ENCODE data around the gene SAMSN1.
"Not testable (repeated sequence)": the region's sequence is repeated elsewhere in the genome, so short reads cannot be mapped to it uniquely, and the experiment has no call there.

SAMSN1 gene

GRCh38 chr21:14527696-14528652 lies 18.1 kb downstream of the SAMSN1 start:
- DNase-seq = no peak

DNA sequence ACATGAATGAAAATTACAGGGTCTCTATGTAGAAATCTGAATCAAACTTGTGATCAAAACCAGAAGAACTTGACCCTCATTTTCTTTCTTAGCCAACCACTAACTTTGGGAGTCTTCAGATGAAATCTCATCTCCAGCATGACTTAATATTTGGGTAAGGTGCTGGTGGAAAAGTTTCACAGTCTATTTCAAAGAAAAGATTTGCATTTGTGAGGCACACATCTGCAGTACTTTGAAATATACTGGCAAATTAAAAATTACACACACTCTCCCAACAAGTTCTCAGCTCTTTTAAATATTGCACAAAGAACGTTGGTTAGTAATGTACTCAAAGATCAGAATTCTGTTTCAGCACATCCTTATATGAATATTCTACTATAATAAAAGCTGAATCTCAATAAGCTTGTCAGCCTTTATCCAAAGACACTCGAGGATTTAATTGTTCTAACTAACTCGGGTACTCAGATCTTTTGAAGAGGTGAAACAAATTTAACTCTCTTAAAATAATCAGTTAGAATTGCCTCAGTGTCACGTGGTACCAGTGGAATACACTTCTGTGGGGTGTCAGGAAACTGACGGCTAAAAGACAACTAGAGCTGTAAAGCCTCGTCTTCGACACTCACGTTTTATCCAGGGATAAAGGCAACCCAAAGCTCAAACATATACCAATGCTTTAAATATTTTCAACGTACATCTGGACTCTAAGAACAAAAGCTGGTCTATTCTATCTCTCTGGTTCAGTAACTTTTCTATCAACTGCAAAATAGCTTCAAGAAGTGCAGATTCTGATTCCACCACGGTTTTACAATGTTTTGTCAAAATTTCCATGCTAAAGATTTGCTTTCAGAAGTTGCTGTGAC lies 19.0 kb downstream of the SAMSN1 start:
- no peak for DNase-seq

GRCh38 chr21:14526199-14526598 lies 19.9 kb downstream of the SAMSN1 start:
- no peak for DNase-seq

- DNase-seq = no peak
Observed at GRCh38 chr21:14523234-14523633, 22.9 kb downstream of the SAMSN1 start.

GRCh38 chr21:14522736-14523135 lies 23.4 kb downstream of the SAMSN1 start:
- DNase-seq = no peak

GRCh38 chr21:14520535-14520934 lies 25.6 kb downstream of the SAMSN1 start:
- DNase-seq = peak in 1 of 14 donors; percentile 18

DNA sequence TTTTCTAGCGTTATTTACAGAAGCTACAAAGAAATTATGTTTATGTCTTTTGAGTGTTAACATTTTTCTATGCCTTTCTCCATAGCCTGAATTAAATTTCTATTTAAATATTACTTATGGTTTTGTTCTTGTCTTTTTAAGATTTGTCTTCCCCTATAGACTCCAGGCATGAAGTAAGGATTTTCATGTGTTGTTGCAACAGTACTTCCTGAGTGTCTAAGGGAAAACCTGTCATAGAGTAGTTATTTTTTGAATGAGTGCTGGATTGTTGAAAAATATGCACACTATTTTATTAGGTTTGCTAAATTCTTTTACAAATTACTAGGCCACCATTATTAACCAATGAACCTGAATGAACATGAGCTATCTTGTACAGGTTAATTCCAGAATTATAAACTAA lies 27.1 kb downstream of the SAMSN1 start:
- no peak for DNase-seq

DNA sequence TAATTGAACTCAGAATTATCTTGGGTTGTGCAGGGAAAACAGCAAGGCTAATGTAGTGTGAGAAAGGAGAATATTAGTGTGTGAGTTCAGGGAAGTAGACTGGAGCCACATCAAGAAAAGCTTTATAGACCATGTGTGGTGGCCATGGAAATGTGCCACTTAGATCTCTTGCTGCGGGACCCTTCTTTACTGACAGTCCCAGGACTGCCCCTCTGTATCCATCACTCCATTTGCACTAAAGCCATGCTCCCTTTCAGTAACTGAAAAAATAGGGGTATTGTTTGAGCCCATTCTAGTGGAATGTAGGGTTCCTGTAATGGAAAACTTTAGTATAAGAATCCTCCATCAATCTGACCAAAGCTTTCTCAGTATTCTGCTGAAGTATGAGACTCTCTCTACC lies 32.3 kb downstream of the SAMSN1 start:
- DNase-seq = no peak

DNA sequence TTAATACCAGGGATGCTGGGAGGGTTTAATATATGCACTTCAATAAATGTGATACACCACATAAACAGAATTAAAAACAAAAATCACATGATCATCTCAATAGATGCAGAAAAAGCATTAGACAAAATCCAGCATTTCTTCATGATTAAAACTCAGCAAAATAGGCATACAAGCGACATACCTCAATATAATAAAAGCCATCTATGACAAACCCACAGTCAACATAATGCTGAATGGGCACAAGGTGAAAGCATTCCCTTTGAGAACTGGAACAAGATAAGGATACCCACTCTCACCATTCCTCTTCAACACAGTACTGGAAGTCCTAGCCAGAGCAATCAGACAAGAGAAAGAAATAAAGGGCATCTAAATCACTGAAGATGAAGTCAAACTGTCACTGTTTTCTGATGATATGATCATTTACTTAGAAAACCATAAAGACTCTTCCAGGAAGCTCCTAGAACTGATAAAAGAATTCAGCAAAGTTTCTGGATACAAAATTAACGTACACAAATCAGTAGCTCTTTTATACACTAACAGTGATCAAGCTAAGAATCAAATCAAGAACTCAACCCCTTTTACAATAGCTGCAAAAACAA lies 39.2 kb downstream of the SAMSN1 start:
- DNase-seq = not testable (repeated sequence)

GRCh38 chr21:14500873-14501272 lies 45.2 kb downstream of the SAMSN1 start:
- no peak for DNase-seq

GRCh38 chr21:14499316-14499715 lies 46.8 kb downstream of the SAMSN1 start:
- no peak for DNase-seq

DNA sequence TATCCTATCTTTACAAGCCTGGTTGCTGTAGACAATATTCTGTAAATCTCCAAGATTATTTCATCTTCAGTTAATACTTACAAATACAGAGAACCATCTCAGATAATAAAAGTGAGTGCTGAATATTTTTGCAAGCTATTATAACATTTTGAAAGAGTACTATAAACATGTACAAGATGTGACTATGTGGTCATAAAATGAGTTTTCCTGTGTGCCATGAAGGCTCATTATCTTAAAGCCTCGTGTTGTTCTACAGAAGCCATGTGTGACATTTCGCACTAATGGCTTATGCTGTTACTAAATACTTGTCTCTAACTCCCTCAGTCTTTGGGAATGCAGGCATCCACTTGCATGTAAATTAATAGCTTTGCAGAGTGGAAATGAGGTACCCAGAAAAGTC lies 48.3 kb downstream of the SAMSN1 start:
- no peak for DNase-seq

DNA sequence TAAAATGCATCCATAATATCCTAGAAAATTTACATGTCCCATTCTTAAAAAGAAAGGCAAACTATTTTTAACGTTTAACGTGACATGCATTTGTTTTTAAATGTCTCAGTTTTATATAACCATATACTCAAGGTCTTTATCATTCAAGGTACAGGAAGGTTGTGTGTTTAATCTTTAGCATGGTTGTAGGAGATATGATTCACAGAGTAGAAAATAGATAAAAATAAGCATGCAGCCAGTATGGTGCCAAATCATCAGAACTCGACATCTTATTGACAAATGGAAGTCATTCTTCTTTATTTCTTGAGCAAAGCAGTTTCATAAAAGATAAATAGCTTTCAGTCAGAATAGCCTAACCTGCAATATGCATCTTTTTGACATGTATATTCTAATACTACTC lies 51.0 kb downstream of the SAMSN1 start:
- DNase-seq = no peak

- DNase-seq = not testable (repeated sequence)
Observed at GRCh38 chr21:14494181-14494580, 51.9 kb downstream of the SAMSN1 start.

- no peak for DNase-seq
Observed at GRCh38 chr21:14493731-14494130, 52.4 kb downstream of the SAMSN1 start.

GRCh38 chr21:14492931-14493330 lies 53.2 kb downstream of the SAMSN1 start:
- no peak for DNase-seq

GRCh38 chr21:14491269-14491681 lies 54.8 kb downstream of the SAMSN1 start:
- DNase-seq = no peak

GRCh38 chr21:14488672-14489204 lies 57.4 kb downstream of the SAMSN1 start:
- no peak for DNase-seq

DNA sequence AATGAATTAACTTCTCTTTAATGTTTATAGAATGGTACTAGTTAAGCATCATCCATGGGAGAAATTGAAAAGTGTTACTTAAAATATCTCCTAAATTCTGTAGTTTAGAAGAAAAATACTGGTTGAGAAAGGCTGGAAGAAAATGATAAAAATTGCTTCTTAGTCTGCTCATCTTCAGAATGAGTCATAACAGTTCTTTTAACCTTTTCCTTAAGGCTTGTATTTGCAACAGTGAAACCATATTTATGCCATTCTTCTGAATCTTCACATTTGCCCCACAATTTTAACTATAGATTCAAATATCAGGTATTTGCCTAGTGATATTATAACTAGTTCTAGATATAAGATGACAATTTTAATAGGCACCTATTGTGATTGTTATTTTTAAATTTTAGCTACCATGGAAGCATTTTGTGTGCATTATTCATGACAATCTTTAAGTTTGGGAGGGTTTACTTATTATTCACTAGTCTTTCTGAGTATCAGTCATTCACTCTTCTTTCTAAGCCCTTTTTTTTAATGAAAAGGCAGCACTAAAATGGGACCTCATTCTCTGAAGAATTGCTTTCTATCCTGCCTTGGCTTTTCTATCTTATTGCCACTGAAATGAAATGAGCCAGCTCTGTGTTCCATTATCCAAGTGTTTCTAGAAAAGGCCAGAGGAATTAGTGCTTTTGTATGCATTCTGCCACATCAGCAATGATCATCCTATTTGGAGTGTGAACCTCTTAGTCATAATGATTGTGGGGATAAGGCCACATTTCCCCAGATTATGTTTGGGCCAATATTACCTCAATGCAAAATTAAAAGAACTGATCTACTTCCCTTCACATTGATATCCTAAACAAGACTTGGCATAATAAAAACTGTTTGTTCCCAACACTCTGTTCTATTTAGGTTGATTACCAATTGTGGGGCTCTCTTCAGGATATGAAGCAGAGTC lies 58.4 kb downstream of the SAMSN1 start:
- no peak for DNase-seq

- DNase-seq = no peak
Observed at GRCh38 chr21:14486869-14487268, 59.2 kb downstream of the SAMSN1 start.
